ENCODE results near the gene LRRD1. TPM values are rescaled to one million over a fixed set of nuclear protein-coding genes. Genes with fewer than 3 reads are reported as not detected.

The LRRD1 gene
- total and polyA plus RNA-seq, 2 of the 4 experiments (the other 2 are of a cell fraction): under 0.01 to 0.02 TPM

- no peak for ATAC-seq (ENCODE audit: low read depth)
- no peak overlapping the region for H2AFZ ChIP-seq (replicated peaks; ENCODE audit: low read length, poor library complexity)
- H3K27me3 ChIP-seq (ENCODE audit: control insufficient read depth, insufficient read depth, low read length): no peaks in the 10 kb centered on the region
- H2AK9ac ChIP-seq (replicated peaks; ENCODE audit: low read depth, low read length, poor library complexity): no peak overlapping the region
- H4K20me1 ChIP-seq (ENCODE audit: insufficient read depth, low read length): no peaks in the 10 kb centered on the region
- H3K9me3 ChIP-seq (ENCODE audit: control insufficient read depth, insufficient read depth, low read length): no peaks in the 10 kb centered on the region
- H4K91ac ChIP-seq (ENCODE audit: insufficient read depth, low read depth, low read length): no peak overlapping the region
- intact Hi-C loops (cut with micrococcal nuclease) (no loop called here), in situ Hi-C loops (cut with MboI; ENCODE audit: low sequenced_read_pairs) (no loop called here), dilution Hi-C loops (cut with HindIII; ENCODE audit: low sequenced_read_pairs, unreplicated experiment) (no loop called here)
- no TSS peak for BruUV-seq (replicated peaks)
- H2BK20ac ChIP-seq (ENCODE audit: low read depth, low read length): no peak overlapping the region
- H3K14ac ChIP-seq (replicated peaks; ENCODE audit: low read depth, low read length): no peak overlapping the region
- H3K36me3 ChIP-seq (ENCODE audit: control insufficient read depth, insufficient read depth, low read length): no peaks in the 10 kb centered on the region
- no peak for DNase-seq
- H3K9me1 ChIP-seq (ENCODE audit: insufficient read depth, low read length): no peaks in the 10 kb centered on the region
- H4K5ac ChIP-seq (ENCODE audit: low read depth, low read length): no peak overlapping the region
- no peak overlapping the region for H2BK15ac ChIP-seq (ENCODE audit: low read depth, low read length)
- ChIA-PET CTCF (interaction anchor here (0.6 kb wide), 1 partner anchor 255 kb away, joined by 3 read pairs; no protein-coding TSS in a partner anchor), POLR2A (ENCODE audit: unreplicated experiment) (no interaction called here)
- no peak for TF ChIP-seq RFX5 (IDR thresholded peaks at IDR 0.05; ENCODE audit: low read depth, low read length)
- TF ChIP-seq MAZ (IDR thresholded peaks at IDR 0.05; ENCODE audit: borderline replicate concordance, low read depth, low read length): no peak
- TF ChIP-seq CEBPB (IDR thresholded peaks at IDR 0.05; ENCODE audit: low read depth, low read length): no peak
- no peak overlapping the region for H3K4me2 ChIP-seq (ENCODE audit: low read depth, low read length)
- no peaks in the 10 kb centered on the region for H3K4me1 ChIP-seq (ENCODE audit: control insufficient read depth, insufficient read depth, low read length)
- H3K4ac ChIP-seq (ENCODE audit: low read depth, low read length): no peak overlapping the region
- H3K27ac ChIP-seq (ENCODE audit: insufficient read depth, low read length): no peak overlapping the region
- H3K56ac ChIP-seq (ENCODE audit: extremely low read depth, insufficient read depth, low read length): no peak overlapping the region
- no peak overlapping the region for H2AK5ac ChIP-seq (ENCODE audit: low read depth, low read length)
- no peak overlapping the region for H3K9ac ChIP-seq (ENCODE audit: low read depth, low read length)
- no peaks in the 10 kb centered on the region for H3K79me1 ChIP-seq (ENCODE audit: low read depth in 1 of 2, low read length in 2 of 2)
- no peak overlapping the region for H3K18ac ChIP-seq (ENCODE audit: low read depth, low read length)
- no CpG with 5 or more reads among the region's 7 CpGs for WGBS, 2 experiments (ENCODE audit: extremely low coverage in 2 of 2, insufficient read length in 1 of 2)
- no peak overlapping the region for H3K4me3 ChIP-seq (ENCODE audit: insufficient read depth, low read depth, low read length)
- no peak overlapping the region for H3K23ac ChIP-seq (ENCODE audit: low read depth, low read length)
- no peak overlapping the region for H2BK120ac ChIP-seq (ENCODE audit: low read depth, low read length)
- no peak overlapping the region for H4K8ac ChIP-seq (ENCODE audit: low read depth in 2 of 2, low read length in 2 of 2)
- no peak overlapping the region for H2BK5ac ChIP-seq (ENCODE audit: low read depth, low read length, poor library complexity, severe bottlenecking)
Measured at GRCh38 chr7:92141161-92141560, 37.8 kb downstream of the LRRD1 start.
